ENCODE measurements around the gene DYNC1H1. TPM values are rescaled to one million over a fixed set of nuclear protein-coding genes. Genes with fewer than 3 reads are reported as not detected.

Gene DYNC1H1
- 406 and 409 TPM in 2 replicates for total RNA-seq (2014; rRNA removed; shearing (Covaris generic))
- polyA plus RNA-seq (2015; cell fraction: cytosol; rRNA removed), result 93.5 and 122 TPM in 2 replicates
- polyA plus RNA-seq (2015; cell fraction: nucleus; rRNA removed), result 1,621 and 1,726 TPM in 2 replicates

DNA sequence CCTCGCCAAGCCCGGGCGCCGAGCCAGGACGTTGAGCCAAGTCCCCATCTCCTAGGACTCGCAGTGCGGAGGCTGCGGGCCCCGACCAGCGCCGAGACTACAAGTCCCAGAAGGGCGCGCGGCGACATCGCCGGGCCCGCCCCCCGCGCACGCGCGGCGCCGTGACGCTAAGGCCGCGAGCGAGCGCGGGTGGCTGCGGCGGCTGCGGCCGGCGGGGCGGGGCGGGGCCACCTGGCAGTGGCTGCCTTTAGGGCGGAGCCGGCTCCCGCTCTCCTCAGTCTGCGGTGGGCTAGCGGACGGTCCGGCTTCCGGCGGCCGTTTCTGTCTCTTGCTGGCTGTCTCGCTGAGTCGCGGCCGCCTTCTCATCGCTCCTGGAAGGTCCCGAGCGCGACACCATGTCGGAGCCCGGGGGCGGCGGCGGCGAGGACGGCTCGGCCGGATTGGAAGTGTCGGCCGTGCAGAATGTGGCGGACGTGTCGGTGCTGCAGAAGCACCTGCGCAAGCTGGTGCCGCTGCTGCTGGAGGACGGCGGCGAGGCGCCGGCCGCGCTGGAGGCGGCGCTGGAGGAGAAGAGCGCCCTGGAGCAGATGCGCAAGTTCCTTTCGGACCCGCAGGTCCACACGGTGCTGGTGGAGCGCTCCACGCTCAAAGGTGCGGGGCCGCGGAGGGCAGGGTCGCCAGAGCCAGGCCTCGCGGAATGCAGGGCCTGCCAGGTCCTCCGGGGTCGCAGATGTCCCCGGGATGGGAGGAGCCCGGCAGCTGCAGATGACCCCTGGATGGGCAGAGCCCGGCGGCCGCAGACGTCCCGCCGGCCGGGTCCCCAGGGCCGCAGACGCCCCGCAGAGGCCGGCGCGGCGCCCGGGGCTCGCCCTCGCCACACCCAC is at the start of gene DYNC1H1:
Gene DYNC1H1, plus strand, starts transcription at position 277 of the 884 bp plus-strand sequence. Its CDS starts 119 bp downstream, at position 396.
- peak; percentile 88 for DNase-seq (ENCODE audit: low read depth)

DNA sequence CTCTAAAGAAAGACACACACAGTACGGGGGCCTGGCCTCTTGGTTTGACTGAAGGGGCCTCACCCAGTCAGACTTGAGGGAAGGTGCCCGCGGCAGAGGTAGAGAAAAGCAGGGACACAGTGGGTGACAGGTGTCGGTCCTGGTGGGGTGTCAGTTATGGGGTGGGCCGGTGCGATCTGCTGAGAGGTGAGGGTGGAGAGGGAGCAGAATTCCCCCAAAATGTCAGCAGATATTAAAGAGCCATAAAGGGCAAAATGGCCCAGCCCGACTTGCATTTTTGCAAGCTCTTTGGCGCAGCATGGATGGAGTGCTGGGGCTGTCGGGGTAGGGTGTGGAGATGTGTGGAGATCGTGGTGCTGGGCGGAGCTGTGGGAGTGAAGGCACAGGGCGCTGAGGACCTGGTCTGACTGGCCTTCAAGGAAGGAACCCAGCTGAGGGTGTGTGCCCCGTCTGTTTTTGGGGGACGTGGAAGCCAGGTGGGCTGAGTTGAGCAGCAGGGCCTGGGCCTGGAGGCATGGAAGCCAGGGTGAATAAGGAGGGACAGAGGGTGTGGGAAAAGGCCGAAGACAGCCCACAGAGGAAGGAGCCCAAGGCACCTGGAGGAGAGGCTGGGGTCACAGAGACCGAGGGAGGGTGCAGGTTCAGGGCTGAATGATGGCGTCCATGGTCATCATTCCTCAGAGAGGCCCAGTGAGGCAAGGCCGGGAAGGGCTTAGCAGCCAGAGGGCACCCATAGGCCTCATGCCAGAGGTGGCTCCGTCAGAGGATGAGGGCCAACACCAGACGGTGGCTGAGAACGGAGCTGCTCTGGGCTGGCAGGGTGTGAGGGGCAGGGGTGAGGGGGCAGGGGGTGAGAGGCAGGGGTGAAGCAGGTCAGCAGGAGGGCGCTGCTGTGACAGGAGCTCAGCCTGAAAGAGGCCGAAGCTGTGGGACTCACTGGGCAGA is 48.2 kb upstream of the DYNC1H1 start:
- DNase-seq (ENCODE audit: low read depth), result no peak

DNA sequence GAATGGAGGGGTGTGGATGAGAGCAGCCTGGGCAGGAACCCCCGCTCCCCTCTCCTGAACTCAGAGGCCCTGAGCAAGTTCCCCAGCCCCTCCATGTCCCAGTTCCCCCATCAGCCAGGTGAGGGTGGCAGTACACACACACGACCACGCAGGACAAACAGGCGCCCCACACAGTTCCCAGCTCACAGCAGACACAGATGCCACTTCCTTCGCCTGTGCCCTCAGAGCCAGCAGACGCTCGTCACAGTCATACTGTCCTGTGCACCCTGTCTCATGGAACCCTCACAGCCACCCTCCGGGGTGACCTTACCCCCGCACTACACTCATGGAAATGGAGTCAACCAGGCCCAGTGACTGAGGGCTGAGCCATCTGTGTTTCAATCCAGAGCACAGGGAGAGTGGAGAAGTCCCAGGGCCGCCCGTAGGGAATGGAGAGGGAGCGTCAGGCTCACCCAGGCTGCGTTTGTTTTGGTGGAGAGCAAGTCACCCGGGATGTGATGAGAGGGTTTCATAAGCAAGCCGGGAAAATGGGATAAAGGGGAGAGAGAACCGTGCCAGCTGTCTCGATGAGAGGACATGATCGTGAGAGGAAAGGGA is 47.5 kb upstream of the DYNC1H1 start:
- DNase-seq (ENCODE audit: low read depth), result no peak

DNA sequence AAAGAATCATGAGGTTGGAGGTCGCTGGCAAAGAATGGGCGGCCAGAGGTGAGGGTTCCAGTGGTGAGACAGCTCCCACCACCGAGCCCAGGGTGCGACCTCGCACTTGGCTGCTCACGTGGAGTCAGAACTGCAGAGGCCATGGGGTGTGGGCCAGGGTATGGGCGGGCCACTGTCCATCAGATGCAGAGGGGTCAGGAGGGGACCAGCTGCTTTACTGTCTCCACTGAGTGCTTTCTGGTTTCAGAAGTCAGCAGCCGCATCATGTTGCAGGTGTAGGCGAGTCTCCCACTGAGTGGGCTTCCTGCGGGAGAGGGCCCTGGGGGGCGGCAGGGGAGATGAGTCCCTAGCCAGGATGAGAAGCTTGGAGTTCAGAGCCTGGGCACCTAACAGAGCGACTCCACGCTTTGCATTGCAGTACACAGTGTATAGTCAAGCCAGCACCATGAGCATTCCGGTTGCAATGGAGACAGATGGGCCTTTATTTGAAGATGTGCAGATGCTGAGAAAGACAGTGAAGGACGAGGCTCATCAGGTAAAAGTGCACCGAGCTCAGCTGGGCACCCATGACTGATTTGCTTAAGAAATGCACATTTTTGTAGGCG is 46.9 kb upstream of the DYNC1H1 start:
- DNase-seq (ENCODE audit: low read depth), result no peak

DNA sequence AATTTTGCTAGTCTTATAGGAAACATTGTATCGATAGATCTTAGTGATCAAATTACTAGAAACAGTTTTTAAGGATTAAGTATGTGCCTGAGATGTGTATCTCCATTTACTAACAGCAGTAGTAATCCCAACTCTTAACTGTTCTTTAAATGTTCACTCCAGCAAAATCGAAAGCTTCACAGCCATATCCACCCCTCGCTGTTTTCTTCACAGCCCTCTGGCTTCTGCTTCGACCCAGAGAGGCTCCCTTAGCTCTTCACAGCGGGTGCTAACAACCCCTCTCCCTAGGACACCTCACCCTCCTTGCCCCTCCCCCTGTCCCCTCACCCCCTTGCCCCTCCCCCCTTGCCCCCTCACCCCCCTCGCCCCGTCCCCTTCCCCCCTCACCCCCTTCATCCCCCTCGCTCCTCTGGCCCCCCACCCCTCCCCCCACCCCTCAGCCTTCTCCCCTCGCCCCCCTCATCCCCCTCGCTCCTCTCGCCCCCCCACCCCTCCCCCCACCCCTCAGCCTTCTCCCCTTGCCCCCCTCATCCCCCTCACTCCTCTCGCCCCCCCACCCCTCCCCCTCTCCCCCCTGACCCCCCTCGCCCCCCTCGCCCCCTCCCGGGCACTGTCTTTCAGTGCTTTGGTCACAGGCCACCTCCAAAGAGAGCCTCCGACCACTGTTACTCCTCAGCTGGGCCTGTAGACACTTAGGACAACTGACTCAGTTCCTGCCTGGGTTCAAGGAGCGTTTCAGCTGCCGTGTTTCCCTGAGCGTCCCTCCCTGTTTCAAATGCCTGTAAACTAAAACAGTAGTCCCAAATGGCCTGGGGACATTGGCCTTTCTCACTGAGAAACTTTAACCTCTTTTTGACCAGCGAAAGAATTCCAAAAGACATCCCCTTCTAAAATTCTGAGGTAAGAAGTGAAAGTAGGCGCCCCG is 46.0 kb upstream of the DYNC1H1 start:
- no peak for DNase-seq (ENCODE audit: low read depth)

DNA sequence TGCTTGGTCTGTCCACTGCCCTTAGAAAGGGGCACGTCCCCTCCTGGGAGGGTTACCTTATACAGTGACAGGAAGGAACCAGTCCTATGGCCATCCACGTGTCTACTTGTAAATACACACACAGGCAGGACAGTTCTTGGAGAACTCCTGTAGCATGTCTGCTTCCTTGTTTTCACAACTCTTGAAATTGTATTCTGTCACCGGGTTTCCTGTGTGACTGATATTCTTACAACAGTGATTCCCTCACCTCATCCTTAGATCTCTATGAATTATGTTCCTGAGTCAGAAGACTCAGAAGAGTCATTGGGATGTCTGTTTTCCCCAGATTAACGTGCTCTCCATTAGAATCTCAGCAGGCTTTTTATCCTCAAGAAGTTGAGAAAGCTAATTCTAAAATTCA is 44.1 kb upstream of the DYNC1H1 start:
- DNase-seq (ENCODE audit: low read depth), result no peak

DNA sequence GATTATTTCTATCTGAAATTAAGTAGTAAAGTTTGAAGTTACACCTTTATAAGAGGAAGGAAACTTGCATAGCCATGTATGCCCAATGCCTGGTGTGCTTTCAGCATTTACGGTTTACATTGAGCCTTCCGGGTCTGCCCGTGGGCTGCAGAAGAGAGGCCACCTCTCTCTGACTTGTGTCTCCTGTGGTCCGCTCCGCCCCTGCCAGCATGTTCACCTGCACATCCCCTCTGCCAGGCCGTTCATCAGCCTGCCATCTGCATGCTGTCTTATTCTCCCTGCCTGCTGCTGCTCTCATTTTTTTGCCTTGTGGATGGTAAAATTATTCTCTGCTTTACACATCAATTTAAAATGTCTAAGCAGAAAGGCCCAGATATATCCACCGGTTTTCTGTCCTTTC is 41.5 kb upstream of the DYNC1H1 start:
- no peak for DNase-seq (ENCODE audit: low read depth)

DNA sequence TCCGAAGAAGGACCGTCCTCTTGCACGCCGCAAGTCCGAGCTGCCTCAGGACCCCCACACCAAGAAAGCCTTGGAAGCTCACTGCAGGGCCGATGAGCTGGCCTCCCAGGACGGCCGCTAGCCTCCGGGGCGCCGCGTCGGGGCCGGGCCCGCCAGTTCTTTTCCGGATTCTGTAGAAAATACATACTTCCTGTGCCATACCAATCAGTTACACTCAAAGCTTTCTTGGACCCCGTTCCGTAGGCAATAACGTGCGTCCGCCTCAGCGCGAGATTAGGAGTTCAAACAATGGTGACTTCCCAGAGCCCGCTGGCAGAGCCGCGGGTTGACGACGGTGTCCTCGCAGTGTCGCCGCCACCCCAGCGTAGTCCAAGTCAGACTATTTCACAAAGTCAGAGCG is 39.2 kb upstream of the DYNC1H1 start:
- no peak for DNase-seq (ENCODE audit: low read depth)

DNA sequence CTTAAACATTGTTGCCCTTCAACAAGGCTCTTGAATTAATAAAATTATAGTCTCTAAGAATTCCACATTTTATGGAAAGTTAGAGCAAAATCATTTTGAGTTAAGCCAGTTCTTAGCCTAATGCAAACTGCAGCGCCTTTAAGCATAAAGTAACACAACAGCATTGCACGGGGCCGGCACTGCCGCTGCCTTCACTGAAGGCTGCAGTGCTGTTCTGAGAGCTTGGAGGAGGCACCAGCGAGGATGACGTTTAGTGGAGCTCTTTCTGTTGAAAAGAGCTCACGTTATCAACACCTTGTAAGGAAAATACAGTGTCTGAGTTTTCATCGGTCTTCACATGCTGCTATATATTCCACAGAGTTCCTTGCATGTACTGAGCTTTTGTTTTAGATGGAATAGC is 38.3 kb upstream of the DYNC1H1 start:
- no peak for DNase-seq (ENCODE audit: low read depth)

DNA sequence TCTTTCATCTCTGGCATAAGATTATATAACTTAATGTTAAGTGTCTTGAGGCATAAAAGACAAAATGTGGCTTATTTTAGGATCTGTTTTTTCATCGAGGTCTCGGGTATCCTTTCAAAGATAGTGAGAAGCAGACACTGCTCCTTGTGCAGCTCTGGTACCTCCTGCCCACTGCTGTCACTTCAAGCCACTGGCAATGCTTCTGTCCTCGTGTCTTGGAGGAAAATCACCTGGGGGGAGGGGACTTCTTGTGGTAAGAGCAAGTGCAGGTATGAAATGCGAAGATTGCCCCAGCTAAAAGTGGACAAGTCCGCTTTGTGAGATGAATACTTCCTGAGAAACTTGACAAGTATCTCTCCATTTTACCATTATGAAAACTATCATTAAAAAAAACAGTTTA is 37.8 kb upstream of the DYNC1H1 start:
- DNase-seq (ENCODE audit: low read depth), result no peak

DNA sequence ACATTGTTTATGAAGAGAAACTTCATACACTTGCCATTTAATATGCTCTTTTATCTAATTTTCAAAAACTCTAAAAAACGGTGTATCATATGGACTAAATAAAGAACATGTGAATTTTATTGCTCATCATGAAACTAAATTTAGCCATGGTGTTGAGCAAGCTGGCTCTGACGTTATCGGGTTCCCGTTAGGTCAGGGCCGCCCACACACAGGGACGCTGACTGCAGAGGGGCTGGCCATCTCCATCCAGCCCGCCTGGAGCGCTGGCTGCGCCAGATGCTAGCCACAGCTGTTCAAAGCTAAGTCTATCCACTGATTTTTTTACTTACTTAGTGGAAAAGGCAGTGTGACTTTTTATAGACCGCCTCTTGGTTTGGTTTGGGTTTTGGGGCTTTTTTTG is 36.5 kb upstream of the DYNC1H1 start:
- no peak for DNase-seq (ENCODE audit: low read depth)

DNA sequence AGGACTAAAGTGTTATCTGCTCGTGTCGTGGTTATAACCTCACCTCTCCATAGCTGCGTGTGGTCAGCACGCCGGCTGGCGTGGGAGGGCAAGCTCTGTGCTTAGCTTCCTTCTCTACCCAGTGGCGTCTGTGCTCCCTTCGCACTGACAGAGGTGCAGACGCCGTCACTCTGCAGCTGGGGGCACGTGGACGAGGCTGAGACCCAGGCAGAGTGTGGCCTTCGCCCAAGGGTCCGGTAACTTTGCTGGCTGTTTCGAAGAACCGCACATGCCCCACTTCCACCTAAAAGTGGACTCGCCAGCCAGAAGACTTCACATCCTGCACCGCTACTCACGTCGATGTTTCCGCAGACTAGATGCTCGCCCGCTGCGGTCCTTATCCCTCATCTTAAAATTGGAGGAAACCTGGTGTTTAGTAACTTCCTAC is 35.9 kb upstream of the DYNC1H1 start:
- no peak for DNase-seq (ENCODE audit: low read depth)

DNA sequence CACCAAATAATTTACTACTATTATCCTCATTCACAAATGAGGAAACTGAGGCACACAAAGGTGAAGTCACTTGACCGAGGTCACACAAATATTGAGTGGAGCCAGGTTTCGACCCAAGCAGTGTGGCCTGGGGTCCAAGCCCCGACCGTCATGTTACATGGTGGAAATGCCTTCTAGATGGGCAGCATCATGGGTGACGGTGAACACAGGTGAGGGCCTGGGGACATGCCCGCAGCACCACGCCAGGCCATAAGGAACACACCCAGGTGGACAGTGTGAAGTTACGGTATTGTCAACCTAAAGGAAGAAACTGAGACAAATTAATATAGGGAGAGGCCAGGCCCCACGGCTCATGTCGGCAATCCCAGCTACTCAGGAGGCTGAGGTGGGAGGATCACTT is 35.3 kb upstream of the DYNC1H1 start:
- DNase-seq (ENCODE audit: low read depth), result no peak

DNA sequence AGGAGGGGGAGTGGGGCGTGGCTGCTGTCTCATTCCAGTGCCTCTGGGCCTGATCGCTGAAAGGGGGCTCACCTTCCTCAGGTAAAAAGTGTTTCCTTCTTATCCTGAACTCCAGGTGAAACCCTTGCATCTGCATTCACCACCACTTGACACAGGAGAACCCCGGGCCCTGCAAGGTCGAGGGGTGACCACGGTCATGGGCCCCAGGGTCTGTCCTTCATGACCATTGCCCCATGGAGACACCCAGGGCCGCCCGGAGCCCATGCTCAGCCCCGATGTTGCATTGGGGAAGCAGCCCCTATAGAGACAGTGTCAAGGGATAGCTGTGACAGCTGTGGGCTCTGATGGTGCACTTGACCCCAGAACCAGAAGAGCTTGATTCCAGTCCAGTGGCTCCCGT is 34.4 kb upstream of the DYNC1H1 start:
- DNase-seq (ENCODE audit: low read depth), result no peak

DNA sequence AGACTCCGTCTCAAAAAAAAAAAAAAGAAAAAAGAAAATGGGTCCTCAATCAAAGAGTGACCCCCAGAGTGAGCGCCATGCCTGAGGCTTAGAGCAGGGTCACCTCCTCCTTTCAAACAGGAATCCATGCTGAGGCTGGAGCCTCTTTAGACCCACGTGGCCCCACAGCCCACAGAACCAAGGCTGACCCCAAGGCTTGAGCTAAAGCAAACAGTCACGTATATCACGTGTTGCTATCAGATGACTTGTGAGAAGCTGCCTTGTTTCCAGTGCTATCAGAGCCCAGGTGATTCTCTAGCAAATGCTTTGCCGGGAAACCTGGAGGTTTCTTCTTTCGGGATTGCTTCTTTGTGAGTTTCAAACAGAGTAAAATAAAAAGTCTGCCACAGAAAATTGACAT is 31.7 kb upstream of the DYNC1H1 start:
- no peak for DNase-seq (ENCODE audit: low read depth)

DNA sequence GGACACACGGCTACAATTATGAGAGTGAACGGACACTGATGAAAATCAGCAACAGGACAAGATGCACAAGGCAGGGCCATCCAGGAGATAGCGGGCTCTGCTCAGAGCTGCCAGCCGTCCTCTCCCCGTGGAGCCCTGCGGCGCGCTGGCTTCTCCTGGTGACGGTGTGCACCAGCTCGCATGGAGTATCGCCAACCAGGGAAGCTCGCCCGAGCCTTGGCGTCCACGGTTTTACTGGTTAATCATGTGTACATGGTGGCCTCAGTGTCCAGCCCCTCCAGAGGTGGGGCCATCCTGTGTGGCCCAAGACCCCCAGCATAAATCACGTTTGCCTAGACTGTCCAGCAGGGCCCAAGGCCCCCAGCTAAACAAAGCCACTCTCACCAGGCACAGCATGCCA is 31.2 kb upstream of the DYNC1H1 start:
- DNase-seq (ENCODE audit: low read depth), result no peak

DNA sequence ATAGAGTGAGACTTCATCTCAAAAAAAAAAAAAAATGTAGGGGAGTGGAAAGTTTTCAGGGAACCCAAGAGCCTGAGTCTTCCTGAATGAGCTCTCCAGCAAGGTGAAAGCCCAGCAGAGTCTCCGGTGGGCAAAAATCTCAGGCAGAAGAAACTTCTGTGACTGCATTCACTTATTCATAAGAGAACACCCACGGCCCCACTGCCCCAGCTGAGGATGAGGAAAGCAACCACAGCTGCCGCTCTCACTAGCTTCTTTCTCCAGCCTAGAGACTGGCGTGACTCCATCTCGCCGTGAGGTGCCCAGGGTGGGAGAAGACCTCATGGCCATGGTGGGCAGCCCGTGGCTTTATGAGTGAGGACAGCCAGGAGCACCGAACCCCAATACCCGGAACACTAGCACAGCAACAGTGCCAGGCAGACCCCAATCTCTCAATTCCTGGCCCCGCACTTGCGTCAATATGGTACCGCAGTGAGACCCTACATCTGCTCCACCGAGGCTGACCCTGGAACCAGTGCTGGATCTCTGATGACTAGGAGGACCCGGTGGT is 29.7 kb upstream of the DYNC1H1 start:
- DNase-seq (ENCODE audit: low read depth), result no peak

DNA sequence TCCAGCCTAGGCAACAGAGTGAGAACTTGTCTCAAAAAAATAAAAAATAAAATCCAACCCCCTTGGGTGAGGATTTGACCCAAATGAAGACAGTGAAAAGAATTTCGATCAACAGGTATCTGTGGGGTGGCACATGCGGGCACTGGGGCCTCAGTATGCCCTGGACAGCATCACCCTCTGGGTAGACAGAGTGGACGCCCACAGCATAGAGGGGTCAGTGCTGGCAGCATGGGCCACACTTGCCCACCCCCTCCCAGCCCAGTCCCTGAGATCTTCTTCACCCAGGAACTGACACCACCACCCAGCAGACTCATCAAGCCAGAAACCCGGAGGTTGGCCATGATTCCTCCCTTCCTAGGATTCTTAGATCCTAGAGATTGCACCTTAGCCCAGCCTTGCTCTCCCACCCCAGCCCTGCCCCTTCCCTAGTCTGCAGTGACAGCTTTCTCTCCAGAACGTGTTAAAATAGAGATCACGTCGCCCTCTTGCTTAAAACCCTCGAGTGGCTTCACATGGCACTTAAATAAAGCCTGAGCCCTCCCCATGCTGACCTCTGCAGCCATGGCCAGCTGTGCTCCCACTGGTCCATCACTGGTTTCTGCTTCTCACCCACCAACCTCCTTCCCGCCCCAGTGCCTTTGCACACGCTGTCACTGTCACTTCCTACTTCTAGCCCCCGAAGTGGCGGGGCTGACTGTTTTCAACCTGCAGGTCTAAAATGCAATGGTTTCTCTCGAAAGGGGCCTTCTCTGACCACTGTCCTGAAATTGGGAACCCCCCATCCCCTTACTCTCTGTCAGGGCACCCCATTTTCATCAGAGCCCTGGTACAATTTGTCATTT is 26.2 kb upstream of the DYNC1H1 start:
- DNase-seq (ENCODE audit: low read depth), result no peak
